GM12878 (cell line): ENCODE measurements around the gene PPP2R5A. TPM values are rescaled to one million over a fixed set of nuclear protein-coding genes. Genes with fewer than 3 reads are reported as not detected.

Source experiments
- ATAC-seq: fragments of 200-7000 bp; cut with Tn5 transposase; 3 replicates; pipeline ENCODE4 v1.9.1; 2020; ENCODE audit warnings: mild to moderate bottlenecking, moderate library complexity
- BruUV-seq: library from RNA; stranded (reverse); fragments of 400-500 nt; replicated peaks from 2 replicates; lab custom pipeline; 2021; lab: Mats Ljungman, UMichigan
- CTCF ChIA-PET: fragments of 300-600 bp; sonication (Branson Sonifier 250); formaldehyde crosslinking; extraction: SDS; loops from one replicate; lab custom pipeline; 2021; ENCODE audit warnings: inconsistent platforms; lab: Yijun Ruan, JAX
- POLR2A ChIA-PET: fragments of 350-600 bp; formaldehyde crosslinking; extraction: SDS; loops from one replicate; lab custom pipeline; 2021; ENCODE audit warnings: inconsistent platforms; lab: Charles Lee
- RAD21 ChIA-PET: fragments of 300-600 bp; sonication (Branson Sonifier 250); formaldehyde crosslinking; loops from one replicate; lab custom pipeline; 2023; ENCODE audit warnings: antibody characterized with exemption; ENCODE audit not compliant: unreplicated experiment; lab: Charles Lee
- SMC1A ChIA-PET: fragments of 300-600 bp; sonication (Branson Sonifier 250); formaldehyde crosslinking; loops from one replicate; lab custom pipeline; 2023; ENCODE audit not compliant: unreplicated experiment, uncharacterized antibody; lab: Charles Lee
- DNase-seq: peaks from one replicate; pipeline ENCODE4 v3.0.0-alpha.2; 2011; ENCODE audit warnings: low read depth, low spot score
- FAIRE-seq: peaks from 3 replicates; lab custom pipeline; 2011; peaks lifted over from hg19 to GRCh38; lab: Jason Lieb, UNC
- H2AFZ ChIP-seq: 2 replicates; pipeline ENCODE4 v1.6.0; 2011; ENCODE audit warnings: low read depth, low read length, control low read depth; ENCODE audit not compliant: control insufficient read depth
- H3K27ac ChIP-seq: 2 replicates; pipeline ENCODE4 v1.5.1; 2011; ENCODE audit warnings: control low read depth; ENCODE audit not compliant: control insufficient read depth, insufficient read depth
- H3K27me3 ChIP-seq, 2 experiments: replicated peaks in 1 of 2; 2 replicates each; pipeline versions ENCODE4 v1.6.0 to v1.6.1; 2011; ENCODE audit warnings: low read length in 1 of 2; ENCODE audit not compliant: control insufficient read depth in 2 of 2, insufficient read depth in 2 of 2
- H3K36me3 ChIP-seq, 2 experiments: 2 replicates each; pipeline ENCODE4 v1.5.1; 2011; ENCODE audit warnings: low read length in 1 of 2; ENCODE audit not compliant: control insufficient read depth in 2 of 2, insufficient read depth in 2 of 2
- H3K4me1 ChIP-seq: 2 replicates; pipeline ENCODE4 v1.6.1; 2011; ENCODE audit warnings: mild to moderate bottlenecking, low read length, moderate library complexity, mixed read lengths; ENCODE audit not compliant: control insufficient read depth, insufficient read depth
- H3K4me2 ChIP-seq: 2 replicates; pipeline ENCODE4 v1.6.0; 2011; ENCODE audit warnings: control low read depth; ENCODE audit not compliant: control insufficient read depth, insufficient read depth
- H3K4me3 ChIP-seq: fragments of 200-600 bp; sonication (generic); 2 replicates; pipeline ENCODE4 v1.5.1; 2016
- H3K79me2 ChIP-seq: 2 replicates; pipeline ENCODE4 v1.6.0; 2011; ENCODE audit warnings: low read length; ENCODE audit not compliant: control insufficient read depth, insufficient read depth
- H3K9ac ChIP-seq: 2 replicates; pipeline ENCODE4 v1.8.0; 2011; ENCODE audit warnings: low read length, control low read depth, mixed read lengths; ENCODE audit not compliant: control insufficient read depth, insufficient read depth
- H3K9me3 ChIP-seq: replicated peaks from 3 replicates; pipeline ENCODE4 v1.5.1; 2011; ENCODE audit warnings: mild to moderate bottlenecking, low read length; ENCODE audit not compliant: control insufficient read depth, insufficient read depth
- H4K20me1 ChIP-seq: 2 replicates; pipeline ENCODE4 v1.6.0; 2011; ENCODE audit not compliant: control insufficient read depth, insufficient read depth
- BCL3 ChIP-seq: IDR thresholded peaks from 2 replicates; pipeline ENCODE4 v1.6.1; 2011; ENCODE audit warnings: borderline replicate concordance, low read depth, mild to moderate bottlenecking, moderate library complexity, low read length; ENCODE audit not compliant: insufficient read depth, poor library complexity, severe bottlenecking
- CREM ChIP-seq: IDR thresholded peaks from 2 replicates; pipeline ENCODE4 v1.6.1; 2014; ENCODE audit warnings: antibody characterized with exemption, low read depth
- ETV6 ChIP-seq, 2 experiments: fragments of 450-650 bp in 1 of 2; IDR thresholded peaks in 1 of 2; conservative IDR thresholded peaks in 1 of 2; 2 replicates each; pipeline ENCODE4 v1.6.1; 2014; ENCODE audit warnings: antibody characterized with exemption in 1 of 2, borderline replicate concordance in 1 of 2, low read depth in 1 of 2, mild to moderate bottlenecking in 1 of 2, moderate library complexity in 1 of 2
- FOS ChIP-seq: IDR thresholded peaks from 3 replicates; pipeline ENCODE4 v1.6.1; 2011; ENCODE audit warnings: borderline replicate concordance; ENCODE audit not compliant: insufficient read length; ENCODE audit errors: extremely low read depth
- FOXK2 ChIP-seq: fragments of 450-650 bp; IDR thresholded peaks from 2 replicates; pipeline ENCODE4 v1.6.1; 2017; ENCODE audit warnings: mild to moderate bottlenecking, moderate library complexity
- FOXM1 ChIP-seq: IDR thresholded peaks from 2 replicates; pipeline ENCODE4 v1.6.1; 2012; ENCODE audit warnings: low read depth, mild to moderate bottlenecking, inconsistent platforms, low read length, moderate library complexity
- IKZF2 ChIP-seq, 2 experiments: fragments of 450-650 bp; IDR thresholded peaks; 2 replicates each; pipeline ENCODE4 v1.6.1; 2017; ENCODE audit warnings: mild to moderate bottlenecking in 2 of 2, moderate library complexity in 2 of 2
- MLLT1 ChIP-seq: fragments of 450-650 bp; IDR thresholded peaks from 2 replicates; pipeline ENCODE4 v1.6.1; 2016; ENCODE audit warnings: mild to moderate bottlenecking
- MXI1 ChIP-seq: fragments of 150-350 bp; IDR thresholded peaks from 2 replicates; pipeline ENCODE4 v1.6.1; 2011; ENCODE audit warnings: low read depth, mild to moderate bottlenecking, inconsistent platforms, low read length, improper control_type of control experiment
- NKRF ChIP-seq: fragments of 450-650 bp; conservative IDR thresholded peaks from 2 replicates; pipeline ENCODE4 v1.6.1; 2017; ENCODE audit warnings: mild to moderate bottlenecking, moderate library complexity
- PAX5 ChIP-seq: IDR thresholded peaks from 2 replicates; pipeline ENCODE4 v1.6.1; 2011; ENCODE audit warnings: low read depth, low read length, borderline replicate concordance
- SREBF1 ChIP-seq: IDR thresholded peaks from 2 replicates; pipeline ENCODE4 v1.6.1; 2012; ENCODE audit warnings: mild to moderate bottlenecking, low read length
- ZBTB33 ChIP-seq: fragments of 450-650 bp; IDR thresholded peaks from 2 replicates; pipeline ENCODE4 v1.6.1; 2017; ENCODE audit warnings: mild to moderate bottlenecking
- ZNF384 ChIP-seq: IDR thresholded peaks from 2 replicates; pipeline ENCODE4 v1.6.1; 2012; ENCODE audit warnings: low read depth, mild to moderate bottlenecking, low read length, improper control_type of control experiment, borderline replicate concordance
- ZNF622 ChIP-seq: fragments of 450-650 bp; IDR thresholded peaks from 2 replicates; pipeline ENCODE4 v1.6.1; 2017; ENCODE audit warnings: mild to moderate bottlenecking, inconsistent platforms
- WGBS: methylation state at CpG from one replicate; pipeline ENCODE4 v1.1.6; 2016; ENCODE audit warnings: low lambda C conversion rate; ENCODE audit not compliant: insufficient replicate concordance, insufficient coverage; ENCODE audit errors: missing lambda C conversion rate; 5-methylcytosine and 5-hydroxymethylcytosine counted together
- in situ Hi-C: fragments of 300-500 bp; cut with MboI; formaldehyde crosslinking; loops from 9 replicates; pipeline ENCODE4 v1.14.3; 2018; ENCODE audit warnings: mixed read lengths
- intact Hi-C: fragments of 100-400 bp; cut with micrococcal nuclease; formaldehyde crosslinking; loops from one replicate; pipeline ENCODE4 v1.14.2; 2022; ENCODE audit not compliant: unreplicated experiment
- polyA plus RNA-seq, 11 experiments: library from polyadenylated mRNA; depleted of rRNA in 4 of 11; unstranded in 6 of 11; stranded (reverse) in 5 of 11; fragments of >200 nt; fragmentation: Nextera tagmentation in 4 of 11; fragmentation: Illumina TruSeq in 1 of 11; extraction: Ambion mirVana in 4 of 11; extraction: Trizol in 1 of 11; gene quantifications; 1 replicate in 1 of 11; 2 replicates in 10 of 11; pipeline versions ENCODE4 v1.2.1 to v1.2.3, GENCODE V29; 2011 to 2016; ENCODE audit warnings: inconsistent platforms in 2 of 11, missing spikeins in 2 of 11, low read depth in 1 of 11
- total RNA-seq, 4 experiments: library from RNA; depleted of rRNA in 3 of 4; stranded (reverse); fragments of >200 nt in 3 of 4; fragmentation: Illumina TruSeq in 1 of 4; extraction: Trizol in 1 of 4; gene quantifications; 2 replicates each; pipeline versions ENCODE4 v1.2.1 to v1.2.3, GENCODE V29; 2013 to 2021

PPP2R5A gene
- total and polyA plus RNA-seq, 10 of the 15 experiments (the other 5 are each of a cell fraction or from before 2014, with no cell fraction given) = 15.4 to 40.6 (median 32.5) TPM

DNA sequence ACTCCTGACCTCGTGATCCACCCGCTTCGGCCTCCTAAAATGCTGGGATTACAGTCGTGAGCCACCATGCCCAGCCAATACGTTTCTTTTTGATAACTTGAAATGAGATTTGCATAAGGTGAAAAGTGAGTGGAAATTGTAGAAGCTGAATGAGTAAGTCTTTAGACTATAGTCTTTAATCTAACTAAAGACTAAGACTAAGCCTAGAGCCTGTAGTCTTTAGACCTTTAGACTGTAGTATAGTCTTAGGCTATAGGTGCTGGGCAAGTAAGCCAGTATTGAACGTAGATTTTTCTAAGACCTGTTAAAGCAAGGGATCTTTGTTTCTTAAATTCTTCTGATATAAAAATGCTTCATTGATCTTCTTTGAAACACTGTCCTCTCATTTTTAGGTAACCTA lies 12.1 kb downstream of the PPP2R5A start:
- H3K36me3 ChIP-seq = no peaks in the 10 kb centered on the region
- no peaks in the 10 kb centered on the region for H3K9me3 ChIP-seq
- in situ Hi-C loops (no loop called here), intact Hi-C loops (loop anchor here (10.0 kb wide), 1 partner anchor 723 kb away; the partner anchor contains the start of gene SLC30A1)
- ChIA-PET CTCF (no interaction called here), POLR2A (interaction anchor here (0.6 kb wide), 2 partner anchors 59 to 632 kb away, joined by 3 to 5 read pairs; no protein-coding TSS in a partner anchor), RAD21 (interaction anchor here (0.7 kb wide), 1 partner anchor 200 kb away, joined by 3 read pairs; no protein-coding TSS in a partner anchor), SMC1A (no interaction called here)
- H3K79me2 ChIP-seq = peaks cover 57% of the 10 kb centered on the region
- ATAC-seq (no peak), FAIRE-seq (no peak), DNase-seq (no peak)
- no TSS peak for BruUV-seq
- H3K4me3 ChIP-seq = no peak overlapping the region
- WGBS = 74% methylated on average over 6 of the region's 6 CpGs
- no peak overlapping the region for H3K4me2 ChIP-seq
- H3K4me1 ChIP-seq = peaks cover 6% of the 10 kb centered on the region
- no peak overlapping the region for H2AFZ ChIP-seq
- H3K27ac ChIP-seq = no peak overlapping the region
- 0 out of 2 replicates have a peak, but pooled peaks cover 2% of the 10 kb centered on the region for H4K20me1 ChIP-seq
- H3K9ac ChIP-seq = no peak overlapping the region
- no peaks in the 10 kb centered on the region for H3K27me3 ChIP-seq
- TF ChIP-seq ZBTB33 (no peak), IKZF2 (IDR thresholded peaks at IDR 0.05) (no peak), FOXK2 (no peak), PAX5 (no peak), MLLT1 (no peak), SREBF1 (no peak), ETV6 (conservative IDR thresholded peaks at IDR 0.05 in 1 of 2, IDR thresholded peaks at IDR 0.05 in 1 of 2; ENCODE audit: borderline replicate concordance in 1 of 2, low read depth in 1 of 2) (no peak), BCL3 (no peak), FOXM1 (no peak), CREM (no peak), MXI1 (no peak), ZNF384 (no peak), FOS (no peak), NKRF (no peak), ZNF622 (no peak)
